ENCODE results near the gene TNRC18. TPM values are rescaled to one million over a fixed set of nuclear protein-coding genes. Genes with fewer than 3 reads are reported as not detected.

Gene TNRC18
- total and polyA plus RNA-seq, 2 donors (not counting 3 experiments of a cell fraction or from before 2014, with no cell fraction given): 14.8 to 64.6 TPM

GRCh38 chr7:5315761-5316160, 107.9 kb downstream of the TNRC18 start:
- BruUV-seq (replicated peaks): no TSS peak
- no peak overlapping the region for H3K4me3 ChIP-seq (replicated peaks in 1 of 3; ENCODE audit: insufficient read depth in 1 of 3, low read depth in 1 of 3, low read length in 3 of 3)
- dilution Hi-C loops (cut with MboI; ENCODE audit: extremely low pct_ligation_motif_present, low sequenced_read_pairs) (no loop called here), intact Hi-C loops (cut with micrococcal nuclease) (no loop called here)
- H3K9ac ChIP-seq (replicated peaks; ENCODE audit: extremely low read depth, insufficient read depth, low read length): no peak overlapping the region
- TF ChIP-seq JUN (IDR thresholded peaks at IDR 0.05; ENCODE audit: borderline replicate concordance, insufficient read depth, insufficient read length, low read depth) (no peak), GATA2 (IDR thresholded peaks at IDR 0.05; ENCODE audit: insufficient read depth, insufficient read length, low read depth, low read length) (no peak), POLR2AphosphoS5 (IDR thresholded peaks at IDR 0.05; ENCODE audit: insufficient read depth, low read depth, low read length) (no peak), MYC (IDR thresholded peaks at IDR 0.05; ENCODE audit: low read depth, low read length) (no peak), CTCF (IDR thresholded peaks at IDR 0.05; ENCODE audit: extremely low read depth in 1 of 2, insufficient read depth in 1 of 2, low read depth in 1 of 2, low read length in 2 of 2) (no peak), MAX (IDR thresholded peaks at IDR 0.05; ENCODE audit: insufficient read depth, insufficient read length) (no peak), POLR2A (IDR thresholded peaks at IDR 0.05; ENCODE audit: low read depth, low read length) (no peak), EZH2 (IDR thresholded peaks at IDR 0.05; ENCODE audit: borderline replicate concordance, low read depth, low read length, severe bottlenecking) (no peak), FOS (IDR thresholded peaks at IDR 0.05; ENCODE audit: borderline replicate concordance, insufficient read depth, low read length) (no peak)
- H3K27ac ChIP-seq (ENCODE audit: insufficient read depth, low read depth, low read length): no peak overlapping the region
- no peak overlapping the region for H3K4me2 ChIP-seq (ENCODE audit: insufficient read depth, low read length)
- H3K9me3 ChIP-seq (replicated peaks; ENCODE audit: control insufficient read depth, insufficient read depth, low read length): peaks cover 2% of the 10 kb centered on the region
- no peaks in the 10 kb centered on the region for H3K79me2 ChIP-seq (ENCODE audit: control insufficient read depth, insufficient read depth, low read length)
- ChIA-PET POLR2A (no interaction called here), CTCF (no interaction called here)
- no peaks in the 10 kb centered on the region for H3K27me3 ChIP-seq (ENCODE audit: control insufficient read depth in 2 of 2, insufficient read depth in 2 of 2, low read length in 2 of 2)
- no peak for FAIRE-seq
- H2AFZ ChIP-seq (ENCODE audit: low read depth, low read length): no peak overlapping the region
- no peaks in the 10 kb centered on the region for H3K9me1 ChIP-seq (replicated peaks; ENCODE audit: control insufficient read depth, extremely low read depth, insufficient read depth, low read length)
- no peak for DNase-seq (ENCODE audit: low read depth, low spot score)
- H3K36me3 ChIP-seq (ENCODE audit: control insufficient read depth in 2 of 2, extremely low read depth in 1 of 2, insufficient read depth in 2 of 2, low read length in 2 of 2): peaks cover 0 to 41% of the 10 kb centered on the region in 2 experiments
- no peaks in the 10 kb centered on the region for H4K20me1 ChIP-seq (replicated peaks; ENCODE audit: control insufficient read depth, extremely low read depth, insufficient read depth, low read length)
- no peaks in the 10 kb centered on the region for H3K4me1 ChIP-seq (ENCODE audit: control insufficient read depth, extremely low read depth, insufficient read depth, low read length)
